ENCODE results near the gene VGLL1. TPM values are rescaled to one million over a fixed set of nuclear protein-coding genes. Genes with fewer than 3 reads are reported as not detected.

VGLL1 gene
- total and polyA plus RNA-seq, 11 donors, result 0.62 TPM; not detected in 10

DNA sequence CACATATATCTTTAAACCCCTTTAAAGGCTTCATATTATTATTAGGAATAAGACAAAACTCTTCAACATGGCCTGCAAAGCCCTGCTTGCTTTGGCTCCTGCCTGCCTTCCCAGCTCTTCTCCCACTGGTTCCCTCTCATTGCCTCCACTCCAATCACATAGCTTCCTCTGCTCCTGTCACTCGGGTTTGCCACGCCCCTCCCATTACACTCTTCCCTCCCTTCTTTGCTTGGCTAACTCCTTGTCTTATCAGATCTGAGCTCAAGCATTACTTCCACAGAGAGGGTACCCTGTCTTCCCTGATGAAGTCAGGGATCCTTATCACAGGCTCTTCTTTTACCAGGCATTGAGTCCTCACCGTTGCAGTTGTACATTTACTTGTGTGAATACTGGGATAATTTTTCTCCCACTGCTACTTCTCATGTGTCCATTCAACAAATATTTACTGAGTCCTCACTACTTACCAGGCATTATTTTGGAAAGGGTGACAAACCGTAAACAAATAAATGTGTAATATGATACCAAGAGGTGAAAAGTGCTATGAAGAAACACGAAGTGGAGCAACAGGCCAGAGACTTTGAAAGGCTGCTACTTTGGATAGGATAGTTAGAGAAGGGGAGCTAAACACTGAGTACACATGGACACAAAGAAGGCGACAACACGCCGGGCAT is 3.2 kb upstream of the VGLL1 start:
- Histone ChIP-seq H3K9me3 (no peaks in the 10 kb centered on the region), H3K4me3 (no peak overlapping the region), H3K27ac (no peak overlapping the region), H3K27me3 (peaks cover 0 to 7% (median 0%) of the 10 kb centered on the region in 9 donors), H3K36me3 (no peaks in the 10 kb centered on the region), H3K4me1 (peaks cover 0 to 17% (median 0%) of the 10 kb centered on the region in 12 donors)
- no peak for ATAC-seq
- TF ChIP-seq POLR2A (IDR thresholded peaks at IDR 0.05), result no peak
- TF ChIP-seq, protein P1, sequence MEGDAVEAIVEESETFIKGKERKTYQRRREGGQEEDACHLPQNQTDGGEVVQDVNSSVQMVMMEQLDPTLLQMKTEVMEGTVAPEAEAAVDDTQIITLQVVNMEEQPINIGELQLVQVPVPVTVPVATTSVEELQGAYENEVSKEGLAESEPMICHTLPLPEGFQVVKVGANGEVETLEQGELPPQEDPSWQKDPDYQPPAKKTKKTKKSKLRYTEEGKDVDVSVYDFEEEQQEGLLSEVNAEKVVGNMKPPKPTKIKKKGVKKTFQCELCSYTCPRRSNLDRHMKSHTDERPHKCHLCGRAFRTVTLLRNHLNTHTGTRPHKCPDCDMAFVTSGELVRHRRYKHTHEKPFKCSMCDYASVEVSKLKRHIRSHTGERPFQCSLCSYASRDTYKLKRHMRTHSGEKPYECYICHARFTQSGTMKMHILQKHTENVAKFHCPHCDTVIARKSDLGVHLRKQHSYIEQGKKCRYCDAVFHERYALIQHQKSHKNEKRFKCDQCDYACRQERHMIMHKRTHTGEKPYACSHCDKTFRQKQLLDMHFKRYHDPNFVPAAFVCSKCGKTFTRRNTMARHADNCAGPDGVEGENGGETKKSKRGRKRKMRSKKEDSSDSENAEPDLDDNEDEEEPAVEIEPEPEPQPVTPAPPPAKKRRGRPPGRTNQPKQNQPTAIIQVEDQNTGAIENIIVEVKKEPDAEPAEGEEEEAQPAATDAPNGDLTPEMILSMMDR (IDR thresholded peaks at IDR 0.05), result no peak
- no peak for DNase-seq
- intact Hi-C loops (cut with DNase I), result loop anchor here in 3 of 10 donors (10.0 kb wide), 1 partner anchor 46 kb away; no protein-coding TSS in a partner anchor
- WGBS, 4 donors, result 70 to 86% (median 80%) methylated on average over 8 of the region's 8 CpGs

DNA sequence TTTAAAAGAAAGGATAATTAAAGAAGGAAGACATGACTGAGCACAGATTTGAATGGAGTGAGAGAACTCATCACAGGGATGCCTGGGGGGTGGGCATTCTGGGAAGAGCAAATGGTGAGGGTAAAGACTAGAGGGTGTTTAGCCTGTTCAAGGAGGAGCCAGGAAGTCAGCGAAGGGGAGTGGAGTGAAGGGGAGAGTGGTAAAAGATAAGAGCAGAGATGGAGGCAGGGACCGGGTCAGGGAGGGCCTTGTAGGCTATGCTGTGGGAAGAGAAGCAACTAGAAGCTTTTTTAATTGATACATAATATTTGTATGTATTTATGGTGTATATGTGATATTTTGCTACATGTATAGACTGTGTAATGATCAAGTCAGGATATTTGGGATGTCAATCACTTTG is 2.2 kb upstream of the VGLL1 start:
- no peaks in the 10 kb centered on the region for H3K36me3 ChIP-seq
- DNase-seq, result no peak
- ATAC-seq, result no peak
- H3K4me3 ChIP-seq, result no peak overlapping the region
- intact Hi-C loops (cut with DNase I), result loop anchor here in 3 of 10 donors (10.0 kb wide), 1 partner anchor 45 kb away; no protein-coding TSS in a partner anchor
- H3K4me1 ChIP-seq, result peaks cover 0 to 17% (median 0%) of the 10 kb centered on the region in 12 donors
- WGBS, 4 donors, result 48 to 64% (median 60%) methylated on average over 2 of the region's 2 CpGs
- peaks cover 0 to 7% (median 0%) of the 10 kb centered on the region in 9 donors for H3K27me3 ChIP-seq
- no peak for TF ChIP-seq POLR2A (IDR thresholded peaks at IDR 0.05)
- TF ChIP-seq, protein P1 (IDR thresholded peaks at IDR 0.05), result no peak
- no peaks in the 10 kb centered on the region for H3K9me3 ChIP-seq
- H3K27ac ChIP-seq, result no peak overlapping the region

DNA sequence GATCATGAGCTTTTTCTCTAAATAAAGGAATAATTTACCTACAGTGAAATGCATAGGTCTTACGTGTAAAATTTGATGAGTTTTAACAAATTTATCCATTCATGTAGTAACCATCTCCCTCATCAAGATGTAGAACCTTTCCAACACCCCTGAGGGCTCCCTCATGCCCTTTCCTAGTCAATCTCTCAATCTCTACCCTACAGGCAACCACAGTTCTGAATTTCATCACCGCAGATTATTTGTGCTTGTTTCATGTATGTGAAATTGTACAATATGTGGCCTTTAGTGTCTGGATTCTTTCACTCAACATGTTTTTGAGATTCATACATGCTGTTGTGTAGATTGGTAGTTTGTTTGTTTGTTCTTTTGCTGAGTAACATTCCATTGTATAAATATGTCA is 2.1 kb downstream of the VGLL1 start:
- TF ChIP-seq, protein P1 (IDR thresholded peaks at IDR 0.05), result no peak
- TF ChIP-seq POLR2A (IDR thresholded peaks at IDR 0.05), result no peak
- H3K4me3 ChIP-seq, result no peak overlapping the region
- WGBS, 4 donors, result 81 to 91% (median 85%) methylated on average over 2 of the region's 2 CpGs

DNA sequence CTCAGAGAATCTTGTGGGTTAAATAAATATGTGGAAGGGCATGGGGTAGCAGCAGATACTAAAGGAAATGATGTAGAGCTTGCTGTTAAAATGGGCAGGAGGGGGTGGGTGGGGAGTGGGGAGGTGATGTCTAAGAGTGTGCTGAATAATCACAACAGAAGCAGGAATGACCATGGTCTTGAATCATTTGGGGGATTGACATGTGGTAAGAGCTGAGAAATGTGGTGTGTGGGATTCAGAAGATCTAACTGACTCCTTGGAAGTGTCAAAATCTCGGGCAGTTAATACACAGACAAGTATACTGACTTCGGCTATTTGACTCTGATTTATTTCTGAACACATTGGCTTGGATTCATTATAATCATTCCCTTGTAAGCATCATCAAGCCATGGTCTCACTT is 6.8 kb downstream of the VGLL1 start:
- H3K36me3 ChIP-seq, result no peaks in the 10 kb centered on the region
- H3K27ac ChIP-seq, result no peak overlapping the region
- ATAC-seq (no peak), DNase-seq (no peak)
- no peak for TF ChIP-seq POLR2A (IDR thresholded peaks at IDR 0.05)
- TF ChIP-seq, protein P1 (IDR thresholded peaks at IDR 0.05), result no peak
- H3K4me1 ChIP-seq, result no peaks in the 10 kb centered on the region
- intact Hi-C loops (cut with DNase I), result no loop called here
- peaks cover 0 to 15% (median 0%) of the 10 kb centered on the region in 9 donors for H3K27me3 ChIP-seq
- no peak overlapping the region for H3K4me3 ChIP-seq
- 48 to 80% (median 67%) methylated on average over 2 of the region's 2 CpGs for WGBS, 4 donors
- H3K9me3 ChIP-seq, result no peaks in the 10 kb centered on the region

More for the DNA sequence above, 2.1 kb downstream of the VGLL1 start:
- H3K36me3 ChIP-seq, result no peaks in the 10 kb centered on the region
- peaks cover 0 to 8% (median 0%) of the 10 kb centered on the region in 9 donors for H3K27me3 ChIP-seq
- ATAC-seq (no peak), DNase-seq (no peak)
- no peaks in the 10 kb centered on the region for H3K4me1 ChIP-seq
- H3K27ac ChIP-seq, result no peak overlapping the region
- intact Hi-C loops (cut with DNase I), result no loop called here
- H3K9me3 ChIP-seq, result no peaks in the 10 kb centered on the region
